Mesenchymal stem cell (in vitro differentiated cells and primary cell): ENCODE measurements around the gene PDE11A.

Source experiments
- DNase-seq: peaks from one replicate; pipeline ENCODE4 v3.0.0-alpha.2; 2013
- H2AFZ ChIP-seq: one replicate; pipeline ENCODE4 v1.6.1; 2013; ENCODE audit warnings: low read depth, mild to moderate bottlenecking, control low read depth, inconsistent platforms, low read length, moderate library complexity
- H2AK5ac ChIP-seq: 2 replicates; pipeline ENCODE4 v1.6.1; 2013; ENCODE audit warnings: low read length, moderate library complexity, mild to moderate bottlenecking, inconsistent platforms; ENCODE audit not compliant: severe bottlenecking
- H2BK120ac ChIP-seq: one replicate; pipeline ENCODE4 v1.6.1; 2013; ENCODE audit warnings: low read depth, mild to moderate bottlenecking, inconsistent platforms, low read length, moderate library complexity
- H2BK12ac ChIP-seq, 2 experiments: one replicate each; pipeline ENCODE4 v1.6.1; 2013; ENCODE audit warnings: inconsistent platforms in 2 of 2, low read length in 2 of 2, mild to moderate bottlenecking in 2 of 2, moderate library complexity in 2 of 2, control low read depth in 1 of 2
- H2BK15ac ChIP-seq: one replicate; pipeline ENCODE4 v1.6.1; 2013; ENCODE audit warnings: mild to moderate bottlenecking, low read depth, inconsistent platforms; ENCODE audit not compliant: poor library complexity, severe bottlenecking
- H2BK5ac ChIP-seq: 2 replicates; pipeline ENCODE4 v1.6.1; 2013; ENCODE audit warnings: low read depth, mild to moderate bottlenecking, low read length, control low read depth, inconsistent platforms; ENCODE audit not compliant: poor library complexity, severe bottlenecking
- H3K14ac ChIP-seq, 2 experiments: one replicate each; pipeline ENCODE4 v1.6.1; 2013; ENCODE audit warnings: inconsistent platforms in 2 of 2, low read length in 2 of 2, control low read depth in 1 of 2, mild to moderate bottlenecking in 1 of 2, moderate library complexity in 1 of 2
- H3K18ac ChIP-seq, 2 experiments: one replicate each; pipeline ENCODE4 v1.6.1; 2013; ENCODE audit warnings: inconsistent platforms in 2 of 2, low read length in 2 of 2, control low read depth in 1 of 2, low read depth in 1 of 2, mild to moderate bottlenecking in 1 of 2
- H3K23ac ChIP-seq, 2 experiments: one replicate each; pipeline ENCODE4 v1.6.1; 2013; ENCODE audit warnings: inconsistent platforms in 2 of 2, low read length in 2 of 2, mild to moderate bottlenecking in 2 of 2, moderate library complexity in 2 of 2, control low read depth in 1 of 2
- H3K27ac ChIP-seq: 2 replicates; pipeline ENCODE4 v1.5.1; 2013; ENCODE audit warnings: mild to moderate bottlenecking, moderate library complexity, low read length, control low read depth, inconsistent platforms; ENCODE audit not compliant: poor library complexity, severe bottlenecking
- H3K27me3 ChIP-seq, 2 experiments: 2 replicates each; pipeline versions ENCODE4 v1.6.1 to v1.7.0; 2013; ENCODE audit warnings: low read length in 2 of 2, mild to moderate bottlenecking in 2 of 2, moderate library complexity in 2 of 2, control low read depth in 1 of 2, inconsistent platforms in 1 of 2; ENCODE audit not compliant: control insufficient read depth in 1 of 2, insufficient read depth in 1 of 2
- H3K36me3 ChIP-seq, 2 experiments: 2 replicates each; pipeline versions ENCODE4 v1.6.1 to v1.7.0; 2013; ENCODE audit warnings: low read length in 2 of 2, control low read depth in 1 of 2, inconsistent platforms in 1 of 2, low read depth in 1 of 2, mild to moderate bottlenecking in 1 of 2; ENCODE audit not compliant: insufficient read depth in 2 of 2, control insufficient read depth in 1 of 2
- H3K4ac ChIP-seq, 2 experiments: one replicate each; pipeline ENCODE4 v1.6.1; 2013; ENCODE audit warnings: inconsistent platforms in 2 of 2, low read length in 2 of 2, mild to moderate bottlenecking in 2 of 2, moderate library complexity in 2 of 2, control low read depth in 1 of 2, low read depth in 1 of 2
- H3K4me1 ChIP-seq: 2 replicates; pipeline ENCODE4 v1.6.1; 2013; ENCODE audit warnings: low read depth, low read length, control low read depth; ENCODE audit not compliant: control insufficient read depth, insufficient read depth
- H3K4me2 ChIP-seq: 2 replicates; pipeline ENCODE4 v1.6.1; 2013; ENCODE audit warnings: low read length, mild to moderate bottlenecking, inconsistent platforms; ENCODE audit not compliant: poor library complexity, severe bottlenecking
- H3K4me3 ChIP-seq, 2 experiments: 2 replicates each; pipeline versions ENCODE4 v1.5.1 to v1.7.0; 2013; ENCODE audit warnings: low read length in 2 of 2, mild to moderate bottlenecking in 2 of 2, control low read depth in 1 of 2, low read depth in 1 of 2; ENCODE audit not compliant: insufficient read depth in 1 of 2
- H3K79me1 ChIP-seq: replicated peaks from 2 replicates; pipeline ENCODE4 v1.6.1; 2013; ENCODE audit warnings: mild to moderate bottlenecking, control low read depth, low read length, inconsistent platforms; ENCODE audit not compliant: poor library complexity, severe bottlenecking
- H3K9ac ChIP-seq: 2 replicates; pipeline ENCODE4 v1.7.0; 2013; ENCODE audit warnings: mild to moderate bottlenecking, low read length, moderate library complexity
- H3K9me3 ChIP-seq: 2 replicates; pipeline ENCODE4 v1.7.0; 2013; ENCODE audit warnings: mild to moderate bottlenecking, low read length; ENCODE audit not compliant: control insufficient read depth
- H4K8ac ChIP-seq: one replicate; pipeline ENCODE4 v1.6.1; 2013; ENCODE audit warnings: inconsistent platforms, mild to moderate bottlenecking, low read length, moderate library complexity
- H4K91ac ChIP-seq: one replicate; pipeline ENCODE4 v1.6.1; 2013; ENCODE audit warnings: mild to moderate bottlenecking, low read length, inconsistent platforms
- WGBS: methylation state at CpG from one replicate; pipeline ENCODE4 v1.1.7; 2013; ENCODE audit warnings: mixed read lengths; 5-methylcytosine and 5-hydroxymethylcytosine counted together

The PDE11A gene

GRCh38 chr2:177817300-177817699 lies 255.3 kb downstream of the PDE11A start:
- Histone ChIP-seq H3K23ac (no peak overlapping the region), H3K4me2 (no peak overlapping the region), H2BK5ac (no peak overlapping the region), H3K36me3 (no peaks in the 10 kb centered on the region), H3K79me1 (no peaks in the 10 kb centered on the region), H3K9ac (no peak overlapping the region), H3K18ac (no peak overlapping the region), H2BK120ac (no peak overlapping the region), H4K8ac (no peak overlapping the region), H4K91ac (no peak overlapping the region), H3K4me1 (no peaks in the 10 kb centered on the region), H2AK5ac (no peak overlapping the region), H3K4ac (no peak overlapping the region), H2BK12ac (no peak overlapping the region), H2BK15ac (no peak overlapping the region), H3K27ac (no peak overlapping the region), H2AFZ (no peak overlapping the region), H3K4me3 (no peak overlapping the region), H3K27me3 (peaks cover 0 to 5% of the 10 kb centered on the region in 2 experiments), H3K14ac (no peak overlapping the region), H3K9me3 (no peaks in the 10 kb centered on the region)
- DNase-seq = no peak
- whole genome bisulfite sequencing = 92% methylated on average over 3 of the region's 4 CpGs

- Histone ChIP-seq H2BK120ac (no peak overlapping the region), H3K4me3 (no peak overlapping the region), H2BK15ac (no peak overlapping the region), H2BK5ac (no peak overlapping the region), H3K23ac (no peak overlapping the region), H3K27ac (no peak overlapping the region), H3K9me3 (no peaks in the 10 kb centered on the region), H3K4me1 (no peaks in the 10 kb centered on the region), H2AFZ (no peak overlapping the region), H3K36me3 (no peaks in the 10 kb centered on the region), H3K18ac (no peak overlapping the region), H3K14ac (no peak overlapping the region), H3K27me3 (peaks cover 0 to 5% of the 10 kb centered on the region in 2 experiments), H3K4ac (no peak overlapping the region), H4K91ac (no peak overlapping the region), H3K4me2 (no peak overlapping the region), H3K79me1 (no peaks in the 10 kb centered on the region), H2AK5ac (no peak overlapping the region), H2BK12ac (no peak overlapping the region), H3K9ac (no peak overlapping the region), H4K8ac (no peak overlapping the region)
- no peak for DNase-seq
Observed at GRCh38 chr2:177816766-177817165, 255.8 kb downstream of the PDE11A start.

- 92% methylated on average over 2 of the region's 2 CpGs for WGBS
- H3K18ac ChIP-seq = no peak overlapping the region
- no peak overlapping the region for H2BK5ac ChIP-seq
- no peak overlapping the region for H3K14ac ChIP-seq
- H4K91ac ChIP-seq = no peak overlapping the region
- H3K9me3 ChIP-seq = no peaks in the 10 kb centered on the region
- no peak overlapping the region for H2BK120ac ChIP-seq
- no peak overlapping the region for H3K4ac ChIP-seq
- no peak overlapping the region for H4K8ac ChIP-seq
- no peak overlapping the region for H3K4me3 ChIP-seq
- DNase-seq = no peak
- no peak overlapping the region for H3K27ac ChIP-seq
- no peak overlapping the region for H3K4me2 ChIP-seq
- H3K9ac ChIP-seq = no peak overlapping the region
- H3K79me1 ChIP-seq = no peaks in the 10 kb centered on the region
- H3K4me1 ChIP-seq = no peaks in the 10 kb centered on the region
- no peaks in the 10 kb centered on the region for H3K36me3 ChIP-seq
- no peak overlapping the region for H2BK12ac ChIP-seq
- no peak overlapping the region for H2BK15ac ChIP-seq
- H2AK5ac ChIP-seq = no peak overlapping the region
- peaks cover 0 to 8% of the 10 kb centered on the region in 2 experiments for H3K27me3 ChIP-seq
- no peak overlapping the region for H3K23ac ChIP-seq
- no peak overlapping the region for H2AFZ ChIP-seq
Observed at GRCh38 chr2:177812713-177813396, 259.7 kb downstream of the PDE11A start.

- Histone ChIP-seq H3K27me3 (peaks cover 0 to 8% of the 10 kb centered on the region in 2 experiments), H2BK15ac (no peak overlapping the region), H2AK5ac (no peak overlapping the region), H3K4me1 (no peaks in the 10 kb centered on the region), H4K91ac (no peak overlapping the region), H3K4me2 (no peak overlapping the region), H4K8ac (no peak overlapping the region), H3K4me3 (no peak overlapping the region), H3K14ac (no peak overlapping the region), H2BK120ac (no peak overlapping the region), H2AFZ (no peak overlapping the region), H3K23ac (no peak overlapping the region), H3K9me3 (no peaks in the 10 kb centered on the region), H3K27ac (no peak overlapping the region), H2BK12ac (no peak overlapping the region), H3K18ac (no peak overlapping the region), H2BK5ac (no peak overlapping the region), H3K4ac (no peak overlapping the region), H3K36me3 (no peaks in the 10 kb centered on the region), H3K79me1 (no peaks in the 10 kb centered on the region), H3K9ac (no peak overlapping the region)
- no peak for DNase-seq
Observed at GRCh38 chr2:177810906-177811305, 261.7 kb downstream of the PDE11A start.
